Esophagus mucosa (tissue), 1 donor: Measurements from ENCODE around the gene OR4E1. TPM values are rescaled to one million over a fixed set of nuclear protein-coding genes. Genes with fewer than 3 reads are reported as not detected.
A peak's percentile ranks its signal among the peaks of the same experiment; 100 is the strongest.
"Not testable (repeated sequence)": the region's sequence is repeated elsewhere in the genome, so short reads cannot be mapped to it uniquely, and the experiment has no call there.

Experiments
- ATAC-seq: fragments of 200-7000 bp; cut with Tn5 transposase; one replicate; pipeline ENCODE4 v1.9.1; 2020
- total RNA-seq: library from RNA; stranded (reverse); gene quantifications from one replicate; pipeline ENCODE4 v1.2.4, GENCODE V29; 2023
- donor health status: DM: yes; HTN: yes; CAD: no.

OR4E1 gene
- total RNA-seq, 1 donor from 2014 or later: not detected

- no peak for ATAC-seq
Measured at GRCh38 chr14:21652209-21652808, 21.3 kb downstream of the OR4E1 start.

GRCh38 chr14:21647380-21647779, 26.2 kb downstream of the OR4E1 start:
- ATAC-seq: no peak

DNA sequence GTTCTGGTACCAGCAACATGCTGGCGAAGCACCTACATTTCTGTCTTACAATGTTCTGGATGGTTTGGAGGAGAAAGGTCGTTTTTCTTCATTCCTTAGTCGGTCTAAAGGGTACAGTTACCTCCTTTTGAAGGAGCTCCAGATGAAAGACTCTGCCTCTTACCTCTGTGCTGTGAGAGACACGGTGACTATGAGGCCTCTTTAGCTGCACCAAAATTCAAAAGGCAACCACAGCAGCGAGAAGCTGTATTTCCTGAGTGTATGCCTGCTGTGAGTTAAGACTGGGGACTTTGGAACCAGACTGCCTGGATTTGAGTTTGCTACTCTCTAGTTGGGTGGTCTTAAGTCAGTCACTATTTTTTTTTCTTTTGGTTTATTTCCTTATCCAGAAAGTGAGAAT, 30.2 kb downstream of the OR4E1 start:
- ATAC-seq: no peak

DNA sequence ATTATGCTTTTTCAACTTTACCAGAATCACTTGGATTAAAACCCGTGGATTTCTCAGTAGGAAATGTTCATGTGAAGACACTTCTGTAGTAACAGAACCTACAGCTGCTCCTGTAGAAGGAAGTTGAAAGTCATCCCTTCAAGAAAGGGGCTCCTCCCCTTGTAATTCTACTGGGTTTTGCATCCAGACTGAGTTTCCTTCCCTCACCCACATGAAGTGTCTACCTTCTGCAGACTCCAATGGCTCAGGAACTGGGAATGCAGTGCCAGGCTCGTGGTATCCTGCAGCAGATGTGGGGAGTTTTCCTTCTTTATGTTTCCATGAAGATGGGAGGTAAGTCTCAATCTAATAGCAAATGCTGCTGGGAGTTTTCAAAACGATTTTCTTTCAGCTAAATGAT, 30.9 kb downstream of the OR4E1 start:
- no peak for ATAC-seq

GRCh38 chr14:21634840-21635239, 38.8 kb downstream of the OR4E1 start, which contains the start of gene OR10G2:
OR10G2 (minus strand) TSS chr14:21634940; CDS start chr14:21634842, 98 bp downstream.
- ATAC-seq: no peak

- ATAC-seq: peak; percentile 72
Measured at GRCh38 chr14:21631084-21631483, 42.5 kb downstream of the OR4E1 start.

GRCh38 chr14:21630503-21630902, 43.1 kb downstream of the OR4E1 start:
- not testable (repeated sequence) for ATAC-seq

- ATAC-seq: peak; percentile 55
Measured at GRCh38 chr14:21626491-21627230, 47.0 kb downstream of the OR4E1 start.

Other genes with a start within 250 kb of the OR4E1 start
- gene CHD8, start 217.7 kb downstream of the OR4E1 start, total RNA-seq: 46.3 TPM
- 11.4 TPM for gene RAB2B, start 196.9 kb downstream of the OR4E1 start, total RNA-seq
- gene TOX4, start 196.6 kb downstream of the OR4E1 start, total RNA-seq: 70.6 TPM
- gene METTL3, start 162.5 kb downstream of the OR4E1 start, total RNA-seq: 20.9 TPM
- 1.4 TPM for gene SALL2, start 147.5 kb downstream of the OR4E1 start, total RNA-seq
- gene OR10G3, start 93.7 kb downstream of the OR4E1 start, total RNA-seq: not detected
- gene OR10G2, start 38.9 kb downstream of the OR4E1 start, total RNA-seq: not detected
- not detected for gene OR4E2, start 20.0 kb downstream of the OR4E1 start, total RNA-seq